HT-29 (cell line): ENCODE measurements around the gene LIMK1. TPM values are rescaled to one million over a fixed set of nuclear protein-coding genes. Genes with fewer than 3 reads are reported as not detected.

ENCODE experiments used
- DNase-seq: peaks from one replicate; pipeline ENCODE4 v3.0.0-alpha.2; 2015; ENCODE audit warnings: low spot score
- total RNA-seq: library from RNA; depleted of rRNA; stranded (reverse); fragments of >200 nt; shearing (Covaris generic); gene quantifications from 2 replicates; pipeline ENCODE4 v1.2.3, GENCODE V29; 2014

LIMK1 gene
- total RNA-seq, 1 experiment from 2014 or later = 37.8 TPM

- DNase-seq = peak; percentile 49
These were observed 521 bp downstream of the LIMK1 start for GRCh38 chr7:74083928-74084721.

GRCh38 chr7:74084722-74085578 lies 1.3 kb downstream of the LIMK1 start:
- DNase-seq = no peak

- no peak for DNase-seq
These were observed 4.3 kb downstream of the LIMK1 start for GRCh38 chr7:74087791-74088453.

GRCh38 chr7:74092321-74092963 lies 8.8 kb downstream of the LIMK1 start:
- no peak for DNase-seq

GRCh38 chr7:74092964-74093471 lies 9.4 kb downstream of the LIMK1 start:
- no peak for DNase-seq

GRCh38 chr7:74093671-74094223 lies 10.1 kb downstream of the LIMK1 start:
- DNase-seq = no peak

- peak; percentile 80 for DNase-seq
These were observed 10.9 kb downstream of the LIMK1 start for GRCh38 chr7:74094224-74095101.

GRCh38 chr7:74095135-74095534 lies 11.5 kb downstream of the LIMK1 start:
- no peak for DNase-seq

- no peak for DNase-seq
These were observed 14.5 kb downstream of the LIMK1 start for GRCh38 chr7:74097937-74098614.

GRCh38 chr7:74099031-74099430 lies 15.4 kb downstream of the LIMK1 start:
- DNase-seq = no peak

- DNase-seq = no peak
These were observed 17.6 kb downstream of the LIMK1 start for GRCh38 chr7:74101061-74101681.

GRCh38 chr7:74103219-74103772 lies 19.7 kb downstream of the LIMK1 start:
- DNase-seq = no peak

- DNase-seq = no peak
These were observed 21.1 kb downstream of the LIMK1 start for GRCh38 chr7:74104702-74105101.

GRCh38 chr7:74105992-74106391 lies 22.4 kb downstream of the LIMK1 start:
- DNase-seq = no peak

- no peak for DNase-seq
These were observed 23.2 kb downstream of the LIMK1 start for GRCh38 chr7:74106846-74107245.

GRCh38 chr7:74115326-74115725 lies 31.7 kb downstream of the LIMK1 start:
- no peak for DNase-seq

- no peak for DNase-seq
These were observed 32.8 kb downstream of the LIMK1 start for GRCh38 chr7:74116356-74116755.

GRCh38 chr7:74119831-74120230 lies 36.2 kb downstream of the LIMK1 start:
- DNase-seq = no peak
